GM19397 (cell line): ENCODE data around the gene MSI2.

ENCODE experiments used
- ATAC-seq: cut with Tn5 transposase; IDR thresholded peaks from one replicate; pipeline ENCODE4 v1.9.1; 2021; ENCODE audit warnings: mild to moderate bottlenecking, moderate library complexity; ENCODE audit not compliant: unreplicated experiment

Gene MSI2

DNA sequence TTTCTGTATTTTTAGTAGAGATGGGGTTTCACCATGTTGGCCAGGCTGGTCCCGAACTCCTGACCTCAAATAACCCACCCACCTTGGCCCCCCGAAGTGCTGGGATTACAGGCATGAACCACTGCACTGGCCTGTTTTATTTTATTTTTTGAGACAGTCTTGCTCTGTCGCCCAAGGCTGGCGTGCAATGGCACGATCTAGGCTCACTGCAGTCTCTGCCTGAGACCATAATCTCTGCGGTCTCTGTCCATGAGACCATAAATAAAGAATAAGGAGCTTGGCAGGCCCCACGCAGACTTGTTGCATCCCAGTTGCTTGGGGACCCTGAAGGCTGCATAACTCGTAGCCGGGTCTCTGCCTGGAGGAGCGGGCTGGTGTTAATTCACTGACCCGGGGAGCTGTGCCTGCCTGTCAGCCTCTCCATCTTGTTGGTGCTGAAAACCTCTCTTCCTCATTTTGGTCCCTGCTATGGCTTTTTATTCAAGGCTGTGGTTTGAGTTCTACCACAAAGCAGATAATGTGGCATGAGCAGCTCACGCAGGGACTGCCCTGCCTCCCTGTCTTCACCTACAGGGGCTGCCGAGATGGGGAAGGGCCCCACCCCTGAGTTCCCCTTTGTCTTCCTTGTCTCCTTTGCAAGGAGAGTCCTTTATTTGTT is 82.1 kb downstream of the MSI2 start:
- ATAC-seq, result peak; percentile 72

DNA sequence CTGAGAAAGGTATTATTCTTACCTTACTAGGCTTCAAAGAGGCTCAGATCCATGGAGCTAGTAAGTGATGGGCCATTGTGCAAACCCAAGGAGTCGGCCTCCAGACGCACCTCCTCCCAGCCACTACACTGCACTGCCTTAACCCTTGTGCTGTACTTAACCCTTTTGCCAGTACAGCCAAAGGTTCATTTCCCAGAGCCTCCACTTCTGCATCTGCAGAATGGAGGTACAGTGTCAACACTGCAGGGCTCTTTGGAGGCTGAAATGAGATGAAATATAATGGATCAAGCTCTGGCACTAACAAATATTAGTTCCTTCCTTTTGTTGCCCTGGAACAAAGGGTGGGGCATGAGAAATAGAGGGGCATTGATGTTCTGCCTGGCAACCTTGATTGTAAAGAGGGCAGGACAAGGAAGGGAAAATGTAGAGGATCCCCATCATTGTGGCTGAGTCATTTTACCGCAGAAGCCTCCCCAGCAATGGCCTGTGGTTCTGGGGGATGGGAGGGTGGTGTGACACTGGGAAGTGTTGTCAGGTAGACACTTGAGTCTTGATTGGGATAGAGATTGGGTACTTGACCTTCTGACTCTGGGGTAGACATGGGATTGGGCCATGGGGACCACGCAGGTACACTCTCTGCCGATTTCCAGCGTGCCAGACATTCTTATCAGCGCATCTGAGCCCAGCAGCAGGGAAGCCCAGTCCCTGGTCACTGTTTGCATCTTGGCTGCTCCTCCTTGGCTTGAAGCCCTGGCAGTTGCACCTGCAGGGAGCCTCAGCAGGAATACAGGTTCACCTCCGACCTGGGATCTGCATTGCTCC is 84.0 kb downstream of the MSI2 start:
- no peak for ATAC-seq

GRCh38 chr17:57341611-57342540 is 85.6 kb downstream of the MSI2 start:
- ATAC-seq, result no peak

DNA sequence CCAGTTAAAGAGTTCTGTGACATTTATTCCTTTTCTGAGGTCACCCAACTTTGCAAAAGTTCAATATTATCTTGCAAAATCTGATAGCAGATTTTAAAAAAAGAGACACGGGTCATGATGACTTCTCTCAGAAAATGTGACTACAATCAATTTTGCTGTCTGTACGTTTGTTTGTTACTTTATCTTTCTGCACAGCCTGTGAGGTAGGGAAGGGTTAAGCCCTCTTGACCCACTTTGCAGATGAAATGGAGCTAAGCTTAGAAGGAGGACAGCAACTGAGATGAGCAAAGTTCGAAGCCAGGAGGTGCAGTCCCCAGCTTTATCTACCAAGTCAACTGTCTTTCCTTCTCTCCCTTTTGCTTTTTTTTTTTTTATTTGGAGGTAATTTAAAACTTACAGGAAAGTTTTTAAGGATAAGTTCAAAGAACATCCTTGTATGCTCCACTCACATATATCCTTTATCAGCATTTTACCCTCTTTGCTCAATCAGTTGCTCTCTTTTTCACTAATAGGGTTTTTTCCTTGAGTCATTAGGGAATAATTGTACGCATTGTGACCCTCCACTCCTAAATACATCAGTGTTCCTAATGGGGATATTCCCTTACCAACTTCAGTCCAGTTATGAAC is 86.8 kb downstream of the MSI2 start:
- ATAC-seq, result no peak

GRCh38 chr17:57343717-57344116 is 87.4 kb downstream of the MSI2 start:
- ATAC-seq, result no peak

GRCh38 chr17:57344261-57344660 is 87.9 kb downstream of the MSI2 start:
- ATAC-seq, result no peak

DNA sequence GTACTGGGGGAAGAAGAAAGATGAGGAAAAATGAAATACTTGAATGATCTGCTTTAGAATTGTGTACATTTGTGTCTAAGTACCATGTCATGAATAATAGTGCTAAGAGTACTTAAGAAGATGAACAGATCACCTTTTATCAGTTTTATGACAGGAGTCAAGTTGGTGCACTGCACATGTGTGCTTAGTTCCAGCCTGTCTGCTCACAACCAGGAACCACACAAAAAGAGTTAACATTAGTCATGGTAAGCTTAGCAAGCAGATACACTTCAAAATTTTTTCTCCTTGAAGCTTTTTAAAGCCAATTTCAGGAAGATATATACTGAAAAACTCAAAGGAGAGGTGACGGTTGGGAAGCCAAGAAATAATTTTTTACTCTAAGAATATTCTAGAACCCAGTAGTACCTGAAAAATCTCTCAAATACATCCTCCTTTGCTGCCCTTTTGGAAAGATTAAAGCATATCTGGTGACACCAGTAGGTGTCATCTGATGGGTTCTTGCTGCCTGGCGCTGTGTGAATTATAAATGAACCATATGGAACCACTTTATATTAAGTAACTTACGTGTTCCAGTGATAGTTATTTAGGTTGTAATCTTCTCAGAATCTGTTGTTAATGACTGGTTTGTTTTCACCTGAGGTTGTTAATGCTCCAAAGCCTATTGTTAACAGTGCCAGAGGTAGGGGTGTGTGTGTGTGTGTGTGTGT is 93.4 kb downstream of the MSI2 start:
- no peak for ATAC-seq

DNA sequence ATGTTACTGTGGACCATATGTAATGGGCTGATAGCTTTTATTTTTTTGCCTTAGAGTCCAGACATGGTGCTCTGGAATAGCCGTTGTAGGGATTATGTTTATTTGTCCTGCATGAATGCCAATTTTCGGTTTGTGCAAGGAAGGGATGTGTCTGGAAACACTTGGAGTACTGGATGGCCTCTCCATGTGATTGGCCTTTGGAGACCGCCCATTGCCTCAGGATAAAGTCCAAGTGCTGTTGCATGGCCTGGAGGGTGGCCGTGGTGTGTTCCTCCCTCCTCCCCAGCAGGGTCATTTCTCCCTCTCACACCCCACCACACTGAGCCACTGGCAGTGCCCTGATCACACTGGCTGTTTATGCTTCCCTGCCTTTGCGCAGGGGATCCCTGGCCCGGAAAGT is 93.9 kb downstream of the MSI2 start:
- no peak for ATAC-seq

DNA sequence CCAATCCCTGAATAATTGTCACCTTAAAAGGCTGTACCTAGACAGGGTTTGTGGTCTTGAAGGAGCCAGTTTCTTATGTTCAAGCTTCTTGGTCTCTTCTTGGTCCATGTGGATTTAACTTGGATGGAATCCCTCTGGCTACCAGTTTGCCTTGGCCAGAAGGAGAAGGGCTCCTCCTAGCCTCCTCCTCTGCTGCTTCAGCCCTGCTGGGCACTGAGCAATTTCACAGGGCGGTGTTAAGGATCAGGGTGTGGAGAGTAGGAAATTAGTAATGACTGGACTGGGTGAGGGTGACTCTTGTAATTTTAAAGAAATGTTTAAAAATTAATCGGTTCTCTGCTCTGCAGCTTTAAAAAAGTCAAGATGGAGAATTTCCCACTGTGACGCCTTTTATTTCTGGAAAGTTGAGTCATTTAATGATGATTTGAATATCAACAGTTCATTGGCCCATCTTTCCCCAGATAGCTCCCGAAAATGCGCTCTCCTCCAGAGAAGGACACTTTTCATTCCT is 96.4 kb downstream of the MSI2 start:
- ATAC-seq, result no peak

DNA sequence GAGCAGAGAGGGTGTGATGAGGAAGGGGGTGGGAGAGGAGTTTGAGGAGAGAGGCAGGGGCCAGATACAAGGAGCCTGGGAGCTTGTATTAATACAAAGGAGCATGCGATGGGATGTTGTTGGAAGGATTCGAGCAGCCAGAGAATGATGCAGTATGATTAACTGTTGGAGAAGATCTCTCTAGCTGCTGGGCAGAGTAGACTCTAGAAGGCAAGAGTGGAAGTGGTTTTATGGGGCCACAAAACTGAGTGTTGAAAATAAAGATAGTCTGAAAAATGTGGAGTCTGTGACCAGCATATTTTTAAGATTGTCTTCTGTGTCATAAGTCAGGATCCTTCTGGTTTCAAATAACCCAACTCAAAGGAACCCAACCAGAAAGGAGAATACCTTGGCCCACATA is 98.3 kb downstream of the MSI2 start:
- no peak for ATAC-seq

DNA sequence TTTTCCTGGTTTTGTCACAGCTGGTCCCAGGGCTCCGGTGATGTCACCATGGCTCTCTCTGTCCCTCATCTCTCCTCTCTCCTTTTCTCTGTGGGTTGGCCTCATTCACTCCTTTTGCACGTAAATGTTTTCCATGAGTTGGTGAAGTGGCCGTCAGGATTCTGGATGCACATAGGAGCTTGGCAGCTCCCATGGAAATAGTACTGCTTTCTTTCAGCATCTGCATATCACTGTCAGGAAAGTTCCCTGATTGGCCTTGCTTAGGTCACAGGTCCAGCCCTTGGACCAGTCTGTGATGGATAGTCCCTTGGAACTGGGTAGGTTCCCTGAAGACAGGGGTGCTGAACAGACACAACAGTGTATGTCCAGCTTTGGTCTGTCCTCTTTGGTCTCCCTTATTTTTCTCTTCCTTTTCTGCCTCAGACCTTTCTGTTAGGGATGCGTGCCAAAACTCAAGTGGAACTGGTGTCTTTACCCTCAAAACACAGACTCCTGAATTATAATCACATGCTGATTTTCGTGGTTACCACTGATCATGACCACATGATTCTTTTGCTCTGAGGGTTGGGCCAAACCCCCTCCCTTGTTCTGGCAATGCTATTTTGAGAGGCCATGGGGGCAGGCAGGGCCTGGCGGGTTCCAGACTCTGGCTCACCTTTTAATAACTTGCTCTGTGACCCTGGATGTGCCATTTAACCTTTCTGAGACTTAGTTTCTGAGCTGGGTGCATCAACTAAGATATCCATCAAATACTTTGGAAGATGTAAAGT is 99.0 kb downstream of the MSI2 start:
- ATAC-seq, result no peak

DNA sequence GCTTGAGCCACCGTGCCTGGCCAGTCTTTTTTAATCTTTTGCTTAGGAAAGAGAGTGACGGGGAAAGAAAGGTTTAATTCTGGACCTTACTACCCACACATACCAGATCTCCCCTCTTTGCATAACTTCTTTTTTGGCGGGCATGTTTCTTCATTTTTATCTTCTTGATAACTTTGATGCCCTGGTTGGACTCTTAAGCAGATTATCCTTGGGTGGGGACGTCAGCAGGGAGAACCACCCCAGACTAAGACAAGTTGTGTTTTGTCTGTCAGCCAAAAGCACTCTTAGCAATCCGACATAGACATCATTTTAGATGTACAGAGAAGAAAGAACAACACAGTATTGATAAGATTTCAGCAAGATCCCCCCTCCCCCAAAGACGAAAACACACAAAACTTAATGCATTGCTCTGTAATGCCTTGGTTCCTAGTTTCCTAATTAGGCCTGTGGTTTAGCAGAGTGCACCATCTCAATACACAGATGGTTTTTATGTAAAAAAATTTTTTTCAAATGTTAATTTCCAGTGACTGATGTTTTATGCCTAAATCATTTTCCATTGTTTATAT is 99.9 kb downstream of the MSI2 start:
- peak; percentile 22 for ATAC-seq

GRCh38 chr17:57356719-57357391 is 100.5 kb downstream of the MSI2 start:
- ATAC-seq, result peak; percentile 48

- peak; percentile 62 for ATAC-seq
These were observed 101.1 kb downstream of the MSI2 start for GRCh38 chr17:57357392-57357784.

DNA sequence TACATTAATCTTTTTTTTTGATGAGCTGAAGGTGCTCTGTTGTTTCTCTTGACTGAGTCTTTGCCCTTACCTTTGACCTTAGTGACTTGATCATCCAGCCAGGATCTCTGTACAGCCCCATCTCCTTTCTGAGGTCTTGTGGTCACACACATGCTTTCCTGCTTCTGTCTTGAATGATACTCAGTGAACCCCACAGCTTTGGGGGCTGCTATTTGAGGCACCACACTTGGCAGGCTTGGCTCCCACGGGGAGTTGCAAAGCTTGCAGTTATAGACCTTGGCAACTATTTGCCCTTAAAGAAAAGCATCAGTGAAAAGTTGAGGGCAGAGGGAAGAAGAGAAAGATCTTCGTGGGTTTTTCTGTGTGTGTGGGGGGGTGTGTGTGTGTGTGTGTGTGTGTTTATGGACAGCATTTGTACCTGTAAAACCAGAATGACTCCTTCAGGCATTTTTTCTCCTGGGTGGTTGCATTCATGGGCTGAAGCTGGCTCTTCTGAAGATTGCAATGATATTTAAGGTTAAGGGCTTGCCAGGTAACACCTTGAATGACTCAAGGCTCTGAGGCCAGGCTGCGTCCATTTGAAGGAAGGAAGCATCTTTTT is 101.6 kb downstream of the MSI2 start:
- peak; percentile 45 for ATAC-seq

- ATAC-seq, result no peak
These were observed 103.9 kb downstream of the MSI2 start for GRCh38 chr17:57360266-57360665.

DNA sequence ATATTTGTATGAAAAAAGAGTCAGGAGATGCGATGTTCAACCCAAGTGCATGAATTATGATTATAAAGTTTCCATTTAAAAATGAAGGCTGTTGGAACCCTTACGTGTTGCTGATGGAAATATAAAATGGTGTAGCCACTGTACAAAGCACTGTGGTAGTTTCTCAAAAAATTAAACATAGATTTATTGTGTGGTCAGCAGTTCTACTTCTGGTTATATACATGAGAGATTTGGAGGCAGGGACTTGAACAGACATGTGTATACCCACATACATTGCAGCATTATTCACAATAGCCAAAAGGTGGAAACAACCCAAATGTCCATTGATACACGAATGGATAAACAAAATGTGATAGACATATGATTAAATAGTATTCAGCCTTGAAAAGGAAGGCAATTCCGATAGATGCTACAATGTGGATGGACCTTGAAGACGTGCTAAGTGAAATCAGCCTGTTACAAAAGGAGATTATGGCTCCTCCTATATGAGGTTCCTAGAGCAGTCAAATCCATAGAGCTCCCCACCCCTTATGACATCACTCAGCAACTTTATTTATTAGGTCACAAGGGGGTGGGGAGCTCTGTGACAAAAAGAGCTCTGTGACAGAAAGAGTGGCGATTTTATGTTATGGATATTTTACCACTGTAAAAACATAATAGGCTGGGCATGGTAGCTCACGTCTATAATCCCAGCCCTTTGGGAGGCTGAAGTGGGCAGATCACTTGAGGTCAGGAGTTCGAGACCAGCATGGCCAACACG is 106.7 kb downstream of the MSI2 start:
- no peak for ATAC-seq
